Sigmoid colon (tissue), 4 donors: ENCODE data around the gene LAMA1.

Source experiments
- CTCF ChIP-seq, 4 experiments: fragments of 450-650 bp in 3 of 4; fragments of 200-600 bp in 1 of 4; IDR thresholded peaks; one replicate each; pipeline ENCODE4 v1.5.1; 2016 to 2019; ENCODE audit warnings: antibody characterized with exemption in 4 of 4, mild to moderate bottlenecking in 3 of 4, moderate library complexity in 2 of 4
- EP300 ChIP-seq, 4 donors: sonication (generic); formaldehyde crosslinking; IDR thresholded peaks; one replicate each; pipeline ENCODE4 v1.6.1; 2017; ENCODE audit warnings: antibody characterized with exemption in 4 of 4
- POLR2A ChIP-seq, 2 donors: fragments of 450-650 bp; IDR thresholded peaks; one replicate each; pipeline ENCODE4 v1.6.1; 2016; ENCODE audit warnings: antibody characterized with exemption in 2 of 2, mild to moderate bottlenecking in 2 of 2, moderate library complexity in 2 of 2

- TF ChIP-seq CTCF (IDR thresholded peaks at IDR 0.05) (no peak), EP300 (IDR thresholded peaks at IDR 0.05) (no peak), POLR2A (IDR thresholded peaks at IDR 0.05) (no peak)
These were observed 156.9 kb downstream of the LAMA1 start for GRCh38 chr18:6960656-6961055.
